Prostate gland (tissue), 2 donors: ENCODE data around the gene CENPK.

Source experiments
- CTCF ChIP-seq, 4 experiments: fragments of 200-600 bp in 2 of 4; fragments of 450-650 bp in 2 of 4; sonication (generic) in 2 of 4; IDR thresholded peaks; 1 replicate in 3 of 4; 2 replicates in 1 of 4; pipeline ENCODE4 v1.5.1; 2016 to 2019; ENCODE audit warnings: antibody characterized with exemption in 4 of 4, mild to moderate bottlenecking in 2 of 4, moderate library complexity in 2 of 4
- POLR2A ChIP-seq: fragments of 450-650 bp; IDR thresholded peaks from one replicate; pipeline ENCODE4 v1.6.1; 2016; ENCODE audit warnings: antibody characterized with exemption, mild to moderate bottlenecking

- TF ChIP-seq CTCF (IDR thresholded peaks at IDR 0.05) (no peak), POLR2A (no peak)
Measured at GRCh38 chr5:65489119-65489518, 73.8 kb downstream of the CENPK start.
